Ovary (tissue), 3 donors: ENCODE results near the gene ABCG2.
"Not testable (repeated sequence)": the region's sequence is repeated elsewhere in the genome, so short reads cannot be mapped to it uniquely, and the experiment has no call there.

Source experiments
- POLR2A ChIP-seq: fragments of 450-650 bp; IDR thresholded peaks from one replicate; pipeline ENCODE4 v1.6.1; 2017; ENCODE audit warnings: antibody characterized with exemption, mild to moderate bottlenecking, moderate library complexity
- TF ChIP-seq, protein P1 (sequence below), 3 donors: fragments of 450-650 bp in 2 of 3; fragments of 200-600 bp in 1 of 3; IDR thresholded peaks; one replicate each; pipeline versions ENCODE4 v1.5.1 to v1.8.0; 2016 to 2022; ENCODE audit warnings: antibody characterized with exemption in 3 of 3, mild to moderate bottlenecking in 1 of 3
- donor health status: DM: no; HTN: no; CAD: no.

DNA sequence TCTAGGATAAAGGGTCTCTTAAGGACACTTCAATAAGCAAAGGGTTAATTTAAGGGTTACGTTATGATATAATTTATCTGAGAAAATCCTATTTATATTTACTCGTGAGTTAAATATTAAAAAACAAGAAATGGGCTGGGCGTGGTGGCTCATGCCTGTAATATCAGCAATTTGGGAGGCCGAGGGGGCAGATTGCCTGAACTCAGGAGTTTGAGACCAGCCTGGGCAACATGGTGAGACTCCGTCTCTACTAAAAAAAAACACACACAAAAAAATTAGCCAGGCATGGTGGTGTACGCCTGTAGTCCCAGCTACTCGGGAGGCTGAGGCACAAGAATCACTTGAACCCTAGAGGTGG lies 50.4 kb downstream of the ABCG2 start:
- TF ChIP-seq, protein P1, sequence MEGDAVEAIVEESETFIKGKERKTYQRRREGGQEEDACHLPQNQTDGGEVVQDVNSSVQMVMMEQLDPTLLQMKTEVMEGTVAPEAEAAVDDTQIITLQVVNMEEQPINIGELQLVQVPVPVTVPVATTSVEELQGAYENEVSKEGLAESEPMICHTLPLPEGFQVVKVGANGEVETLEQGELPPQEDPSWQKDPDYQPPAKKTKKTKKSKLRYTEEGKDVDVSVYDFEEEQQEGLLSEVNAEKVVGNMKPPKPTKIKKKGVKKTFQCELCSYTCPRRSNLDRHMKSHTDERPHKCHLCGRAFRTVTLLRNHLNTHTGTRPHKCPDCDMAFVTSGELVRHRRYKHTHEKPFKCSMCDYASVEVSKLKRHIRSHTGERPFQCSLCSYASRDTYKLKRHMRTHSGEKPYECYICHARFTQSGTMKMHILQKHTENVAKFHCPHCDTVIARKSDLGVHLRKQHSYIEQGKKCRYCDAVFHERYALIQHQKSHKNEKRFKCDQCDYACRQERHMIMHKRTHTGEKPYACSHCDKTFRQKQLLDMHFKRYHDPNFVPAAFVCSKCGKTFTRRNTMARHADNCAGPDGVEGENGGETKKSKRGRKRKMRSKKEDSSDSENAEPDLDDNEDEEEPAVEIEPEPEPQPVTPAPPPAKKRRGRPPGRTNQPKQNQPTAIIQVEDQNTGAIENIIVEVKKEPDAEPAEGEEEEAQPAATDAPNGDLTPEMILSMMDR (IDR thresholded peaks at IDR 0.05) = not testable (repeated sequence)
- not testable (repeated sequence) for TF ChIP-seq POLR2A
